ENCODE measurements around the gene BMP10.

- TF ChIP-seq POLR2AphosphoS5 (IDR thresholded peaks at IDR 0.05; ENCODE audit: low read depth, low read length) (no peak), POLR2A (IDR thresholded peaks at IDR 0.05; ENCODE audit: low read depth, low read length) (no peak)
These were observed 9.0 kb upstream of the BMP10 start for GRCh38 chr2:68880213-68880612.
